ENCODE data around the gene PPARA. TPM values are rescaled to one million over a fixed set of nuclear protein-coding genes. Genes with fewer than 3 reads are reported as not detected.

PPARA gene
- total and polyA plus RNA-seq, 2 donors (not counting 1 experiment from before 2014, with no cell fraction given) = 10.2 to 17.5 TPM

DNA sequence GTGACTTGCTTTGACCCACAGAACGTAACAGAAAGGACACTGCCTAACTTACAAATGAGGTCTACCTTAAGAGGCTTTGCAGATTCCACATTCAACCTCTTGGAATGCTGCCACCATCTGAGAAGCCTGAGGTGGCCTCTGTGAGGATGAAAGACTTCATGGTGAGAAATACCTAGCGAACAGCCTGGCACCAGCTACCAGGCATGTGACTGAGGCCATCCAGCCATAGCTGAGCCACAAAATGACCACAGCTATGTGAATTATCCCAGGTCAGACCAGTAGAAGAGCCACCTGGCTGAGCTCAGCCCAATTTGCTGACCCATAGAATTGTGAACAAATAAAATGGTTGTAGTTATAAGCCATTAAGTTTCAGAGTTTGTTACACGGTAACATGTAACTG lies 37.5 kb downstream of the PPARA start:
- Histone ChIP-seq H3K4me2 (ENCODE audit: extremely low read depth, insufficient read depth, low read length) (no peak overlapping the region), H3K4me1 (ENCODE audit: control insufficient read depth, extremely low read depth, insufficient read depth, low read length) (no peaks in the 10 kb centered on the region), H4K20me1 (ENCODE audit: control insufficient read depth, extremely low read depth, insufficient read depth, low read length) (no peaks in the 10 kb centered on the region), H3K27ac (ENCODE audit: insufficient read depth, low read length) (no peak overlapping the region), H3K36me3 (ENCODE audit: control insufficient read depth, insufficient read depth, low read length) (no peaks in the 10 kb centered on the region), H3K9ac (ENCODE audit: insufficient read depth, low read length) (no peak overlapping the region), H3K9me3 (ENCODE audit: control insufficient read depth, insufficient read depth, low read depth, low read length) (no peaks in the 10 kb centered on the region), H3K27me3 (ENCODE audit: control insufficient read depth, insufficient read depth, low read length) (no peaks in the 10 kb centered on the region), H3K4me3 (replicated peaks in 1 of 4; ENCODE audit: control extremely low read depth in 1 of 4, insufficient read depth in 1 of 4, low read depth in 3 of 4, low read length in 4 of 4) (no peak overlapping the region), H2AFZ (ENCODE audit: low read length) (no peak overlapping the region), H3K79me2 (ENCODE audit: control insufficient read depth, insufficient read depth, low read length) (no peaks in the 10 kb centered on the region)
- no peak for DNase-seq (ENCODE audit: low read depth in 2 of 2)
- TF ChIP-seq, protein P1, sequence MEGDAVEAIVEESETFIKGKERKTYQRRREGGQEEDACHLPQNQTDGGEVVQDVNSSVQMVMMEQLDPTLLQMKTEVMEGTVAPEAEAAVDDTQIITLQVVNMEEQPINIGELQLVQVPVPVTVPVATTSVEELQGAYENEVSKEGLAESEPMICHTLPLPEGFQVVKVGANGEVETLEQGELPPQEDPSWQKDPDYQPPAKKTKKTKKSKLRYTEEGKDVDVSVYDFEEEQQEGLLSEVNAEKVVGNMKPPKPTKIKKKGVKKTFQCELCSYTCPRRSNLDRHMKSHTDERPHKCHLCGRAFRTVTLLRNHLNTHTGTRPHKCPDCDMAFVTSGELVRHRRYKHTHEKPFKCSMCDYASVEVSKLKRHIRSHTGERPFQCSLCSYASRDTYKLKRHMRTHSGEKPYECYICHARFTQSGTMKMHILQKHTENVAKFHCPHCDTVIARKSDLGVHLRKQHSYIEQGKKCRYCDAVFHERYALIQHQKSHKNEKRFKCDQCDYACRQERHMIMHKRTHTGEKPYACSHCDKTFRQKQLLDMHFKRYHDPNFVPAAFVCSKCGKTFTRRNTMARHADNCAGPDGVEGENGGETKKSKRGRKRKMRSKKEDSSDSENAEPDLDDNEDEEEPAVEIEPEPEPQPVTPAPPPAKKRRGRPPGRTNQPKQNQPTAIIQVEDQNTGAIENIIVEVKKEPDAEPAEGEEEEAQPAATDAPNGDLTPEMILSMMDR (conservative IDR thresholded peaks at IDR 0.05 in 1 of 2, IDR thresholded peaks at IDR 0.05 in 1 of 2; ENCODE audit: low read depth in 1 of 2, low read length in 2 of 2) = no peak
- TF ChIP-seq EZH2 (IDR thresholded peaks at IDR 0.05; ENCODE audit: low read length, missing control alignments) = no peak

- Histone ChIP-seq H3K79me2 (ENCODE audit: control insufficient read depth, insufficient read depth, low read length) (no peaks in the 10 kb centered on the region), H4K20me1 (ENCODE audit: control insufficient read depth, extremely low read depth, insufficient read depth, low read length) (no peaks in the 10 kb centered on the region), H3K27me3 (ENCODE audit: control insufficient read depth, insufficient read depth, low read length) (no peaks in the 10 kb centered on the region), H3K4me1 (ENCODE audit: control insufficient read depth, extremely low read depth, insufficient read depth, low read length) (no peaks in the 10 kb centered on the region), H3K4me3 (replicated peaks in 1 of 4; ENCODE audit: control extremely low read depth in 1 of 4, insufficient read depth in 1 of 4, low read depth in 3 of 4, low read length in 4 of 4) (no peak overlapping the region), H2AFZ (ENCODE audit: low read length) (no peak overlapping the region), H3K9ac (ENCODE audit: insufficient read depth, low read length) (no peak overlapping the region), H3K9me3 (ENCODE audit: control insufficient read depth, insufficient read depth, low read depth, low read length) (no peaks in the 10 kb centered on the region), H3K27ac (ENCODE audit: insufficient read depth, low read length) (no peak overlapping the region), H3K4me2 (ENCODE audit: extremely low read depth, insufficient read depth, low read length) (no peak overlapping the region), H3K36me3 (ENCODE audit: control insufficient read depth, insufficient read depth, low read length) (no peaks in the 10 kb centered on the region)
- no peak for DNase-seq (ENCODE audit: low read depth in 2 of 2)
- TF ChIP-seq EZH2 (IDR thresholded peaks at IDR 0.05; ENCODE audit: low read length, missing control alignments) = no peak
- TF ChIP-seq, protein P1 (conservative IDR thresholded peaks at IDR 0.05 in 1 of 2, IDR thresholded peaks at IDR 0.05 in 1 of 2; ENCODE audit: low read depth in 1 of 2, low read length in 2 of 2) = no peak
Measured at GRCh38 chr22:46192210-46192993, 42.1 kb downstream of the PPARA start.

DNA sequence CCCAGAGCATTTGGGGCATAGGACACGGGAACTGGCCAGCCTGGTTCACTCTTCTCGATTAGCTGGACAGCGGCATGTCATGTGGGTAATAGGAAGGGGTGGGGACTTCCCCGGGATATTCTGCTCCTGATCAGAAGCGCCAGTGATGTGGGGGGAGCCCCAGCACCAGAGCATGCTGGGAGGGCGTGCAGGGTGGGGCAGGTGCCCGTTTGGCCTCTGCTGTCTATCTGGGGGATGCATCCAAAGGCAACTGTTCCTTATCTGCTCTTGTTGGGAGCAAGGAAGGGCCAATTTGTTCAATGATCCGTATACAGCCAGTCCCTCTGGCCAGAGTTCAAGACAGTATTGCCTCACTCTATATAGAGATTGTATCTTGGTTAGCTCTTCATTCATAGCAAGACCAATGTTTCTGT lies 43.6 kb downstream of the PPARA start:
- no peak overlapping the region for H2AFZ ChIP-seq (ENCODE audit: low read length)
- no peak for DNase-seq (ENCODE audit: low read depth in 2 of 2)
- no peak overlapping the region for H3K27ac ChIP-seq (ENCODE audit: insufficient read depth, low read length)
- H3K9ac ChIP-seq (ENCODE audit: insufficient read depth, low read length) = no peak overlapping the region
- H3K4me3 ChIP-seq (replicated peaks in 1 of 4; ENCODE audit: control extremely low read depth in 1 of 4, insufficient read depth in 1 of 4, low read depth in 3 of 4, low read length in 4 of 4) = no peak overlapping the region
- H4K20me1 ChIP-seq (ENCODE audit: control insufficient read depth, extremely low read depth, insufficient read depth, low read length) = no peaks in the 10 kb centered on the region
- no peaks in the 10 kb centered on the region for H3K27me3 ChIP-seq (ENCODE audit: control insufficient read depth, insufficient read depth, low read length)
- TF ChIP-seq, protein P1 (conservative IDR thresholded peaks at IDR 0.05 in 1 of 2, IDR thresholded peaks at IDR 0.05 in 1 of 2; ENCODE audit: low read depth in 1 of 2, low read length in 2 of 2) = no peak
- TF ChIP-seq EZH2 (IDR thresholded peaks at IDR 0.05; ENCODE audit: low read length, missing control alignments) = no peak
- no peak overlapping the region for H3K4me2 ChIP-seq (ENCODE audit: extremely low read depth, insufficient read depth, low read length)
- H3K9me3 ChIP-seq (ENCODE audit: control insufficient read depth, insufficient read depth, low read depth, low read length) = no peaks in the 10 kb centered on the region
- H3K79me2 ChIP-seq (ENCODE audit: control insufficient read depth, insufficient read depth, low read length) = no peaks in the 10 kb centered on the region
- no peaks in the 10 kb centered on the region for H3K4me1 ChIP-seq (ENCODE audit: control insufficient read depth, extremely low read depth, insufficient read depth, low read length)
- peaks cover 3% of the 10 kb centered on the region for H3K36me3 ChIP-seq (ENCODE audit: control insufficient read depth, insufficient read depth, low read length)

Data from fibroblast of lung (primary cell).